ENCODE data around the gene SLC25A26. TPM values are rescaled to one million over a fixed set of nuclear protein-coding genes. Genes with fewer than 3 reads are reported as not detected.

SLC25A26 gene
- total and polyA plus RNA-seq, 2 of the 13 experiments (the other 11 are each of a cell fraction or from before 2014, with no cell fraction given), result 23.1 to 32.7 TPM

DNA sequence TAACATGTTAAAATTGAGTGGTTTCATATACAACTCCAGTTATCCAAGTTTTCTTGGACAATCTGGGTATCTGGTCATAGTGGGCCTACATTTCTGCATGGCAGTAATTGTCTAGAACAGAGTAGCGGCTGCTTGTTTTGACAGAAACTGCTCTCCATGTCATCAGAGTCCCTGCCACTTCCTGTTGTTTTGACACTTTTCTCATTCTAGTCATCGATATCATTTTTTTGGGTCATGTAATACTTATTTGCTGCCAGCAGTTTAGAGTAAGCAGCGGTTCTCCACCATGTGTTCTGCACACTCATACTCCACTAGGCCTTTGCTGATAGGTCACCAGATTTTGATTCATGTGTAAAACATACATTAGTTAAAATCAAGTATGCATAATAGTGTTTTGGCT, 81.5 kb downstream of the SLC25A26 start (continued):
- TF ChIP-seq, protein P1, sequence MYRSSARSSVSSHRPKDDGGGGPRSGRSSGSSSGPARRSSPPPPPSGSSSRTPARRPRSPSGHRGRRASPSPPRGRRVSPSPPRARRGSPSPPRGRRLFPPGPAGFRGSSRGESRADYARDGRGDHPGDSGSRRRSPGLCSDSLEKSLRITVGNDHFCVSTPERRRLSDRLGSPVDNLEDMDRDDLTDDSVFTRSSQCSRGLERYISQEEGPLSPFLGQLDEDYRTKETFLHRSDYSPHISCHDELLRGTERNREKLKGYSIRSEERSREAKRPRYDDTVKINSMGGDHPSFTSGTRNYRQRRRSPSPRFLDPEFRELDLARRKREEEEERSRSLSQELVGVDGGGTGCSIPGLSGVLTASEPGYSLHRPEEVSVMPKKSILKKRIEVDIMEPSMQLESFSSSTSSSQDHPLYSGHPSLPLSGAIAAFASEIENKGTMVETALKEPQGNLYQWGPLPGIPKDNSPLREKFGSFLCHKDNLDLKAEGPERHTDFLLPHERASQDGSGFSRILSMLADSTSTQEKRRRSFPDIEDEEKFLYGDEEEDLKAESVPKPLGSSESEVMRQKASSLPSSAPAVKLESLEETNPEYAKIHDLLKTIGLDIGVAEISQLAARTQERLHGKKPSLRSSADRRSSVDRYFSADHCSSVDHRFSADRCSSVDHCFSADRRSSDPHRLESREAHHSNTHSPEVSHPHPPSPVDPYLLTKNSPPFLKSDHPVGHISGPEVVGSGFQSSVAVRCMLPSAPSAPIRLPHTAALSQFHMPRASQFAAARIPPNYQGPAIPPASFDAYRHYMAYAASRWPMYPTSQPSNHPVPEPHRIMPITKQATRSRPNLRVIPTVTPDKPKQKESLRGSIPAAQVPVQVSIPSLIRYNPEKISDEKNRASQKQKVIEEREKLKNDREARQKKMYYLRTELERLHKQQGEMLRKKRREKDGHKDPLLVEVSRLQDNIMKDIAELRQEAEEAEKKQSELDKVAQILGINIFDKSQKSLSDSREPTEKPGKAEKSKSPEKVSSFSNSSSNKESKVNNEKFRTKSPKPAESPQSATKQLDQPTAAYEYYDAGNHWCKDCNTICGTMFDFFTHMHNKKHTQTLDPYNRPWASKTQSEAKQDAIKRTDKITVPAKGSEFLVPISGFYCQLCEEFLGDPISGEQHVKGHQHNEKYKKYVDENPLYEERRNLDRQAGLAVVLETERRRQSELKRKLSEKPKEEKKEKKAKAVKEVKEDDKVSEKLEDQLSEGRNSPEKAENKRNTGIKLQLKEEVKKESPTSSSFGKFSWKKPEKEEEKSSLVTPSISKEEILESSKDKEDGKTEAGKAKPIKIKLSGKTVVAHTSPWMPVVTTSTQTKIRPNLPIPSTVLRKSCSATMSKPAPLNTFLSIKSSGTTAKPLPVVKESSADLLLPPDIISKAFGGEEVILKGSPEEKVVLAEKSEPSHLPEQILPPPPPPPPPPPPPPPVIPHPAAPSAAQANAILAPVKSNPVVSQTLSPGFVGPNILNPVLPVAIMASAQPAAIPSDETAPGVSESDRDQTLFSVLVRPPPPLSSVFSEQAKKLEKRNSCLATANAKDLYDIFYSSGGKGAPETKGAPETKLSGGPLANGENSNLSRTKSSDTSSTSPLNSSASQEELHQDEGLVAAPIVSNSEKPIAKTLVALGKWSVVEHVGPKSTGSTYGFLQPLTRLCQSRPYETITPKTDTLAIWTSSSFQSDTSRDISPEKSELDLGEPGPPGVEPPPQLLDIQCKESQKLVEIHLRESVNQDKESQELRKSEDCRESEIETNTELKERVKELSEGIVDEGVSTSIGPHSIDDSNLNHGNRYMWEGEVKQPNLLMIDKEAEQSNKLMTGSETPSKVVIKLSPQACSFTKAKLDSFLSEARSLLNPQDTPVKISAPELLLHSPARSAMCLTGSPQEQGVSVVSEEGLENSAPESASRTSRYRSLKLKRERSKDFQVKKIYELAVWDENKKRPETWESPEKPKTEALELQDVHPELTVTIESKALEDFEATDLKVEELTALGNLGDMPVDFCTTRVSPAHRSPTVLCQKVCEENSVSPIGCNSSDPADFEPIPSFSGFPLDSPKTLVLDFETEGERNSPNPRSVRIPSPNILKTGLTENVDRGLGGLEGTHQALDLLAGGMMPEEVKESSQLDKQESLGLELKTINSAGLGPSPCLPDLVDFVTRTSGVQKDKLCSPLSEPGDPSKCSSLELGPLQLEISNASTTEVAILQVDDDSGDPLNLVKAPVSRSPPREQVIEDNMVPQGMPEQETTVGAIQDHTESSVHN (CRISPR knock-in tag; IDR thresholded peaks at IDR 0.05), result no peak
- TF ChIP-seq EP300 (IDR thresholded peaks at IDR 0.05; ENCODE audit: low read depth in 2 of 2, low read length in 2 of 2), result no peak
- no peak for TF ChIP-seq EP300 (CRISPR knock-in tag; IDR thresholded peaks at IDR 0.05; ENCODE audit: borderline replicate concordance)
- TF ChIP-seq HCFC1 (IDR thresholded peaks at IDR 0.05; ENCODE audit: low read depth, low read length), result no peak

DNA sequence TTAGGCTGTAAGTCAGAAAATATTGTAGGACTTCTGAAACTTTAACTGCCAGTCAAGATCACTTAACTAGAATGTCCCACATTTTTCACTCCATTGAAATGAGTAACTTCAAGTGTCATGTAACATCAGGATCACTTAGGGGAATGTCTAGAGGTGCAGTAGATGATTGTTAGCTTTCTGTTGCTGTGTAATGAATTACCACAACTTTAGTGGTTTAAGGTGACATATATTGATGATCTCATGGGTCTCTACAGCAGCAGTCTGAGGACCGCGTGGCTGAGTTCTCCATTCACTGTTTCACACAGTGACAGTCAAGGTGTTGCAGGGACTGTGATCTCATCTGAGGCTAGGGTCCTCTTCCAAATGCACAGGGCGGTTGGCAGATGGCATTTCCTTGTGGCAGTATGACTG, 82.7 kb downstream of the SLC25A26 start:
- H4K20me1 ChIP-seq (ENCODE audit: insufficient read depth, low read length), result no peaks in the 10 kb centered on the region

More for the DNA sequence above, 82.7 kb downstream of the SLC25A26 start:
- POLR2A ChIA-PET, result no interaction called here
- no peaks in the 10 kb centered on the region for H3K36me3 ChIP-seq (replicated peaks in 1 of 2; ENCODE audit: control insufficient read depth in 1 of 2, insufficient read depth in 2 of 2, low read length in 2 of 2)
- no peak overlapping the region for H3K4me2 ChIP-seq (ENCODE audit: low read depth, low read length)
- H3K27ac ChIP-seq (ENCODE audit: extremely low read length, insufficient read depth, low read length), result no peak overlapping the region
- no peaks in the 10 kb centered on the region; a peak in 1 of 5 replicates for H3K27me3 ChIP-seq (ENCODE audit: control insufficient read depth in 1 of 2, insufficient read depth in 2 of 2, low read length in 2 of 2)
- no peak overlapping the region for H3K9ac ChIP-seq (ENCODE audit: insufficient read depth, low read depth, low read length)
- H3K4me3 ChIP-seq (replicated peaks in 1 of 3; ENCODE audit: insufficient read depth in 1 of 3, low read depth in 2 of 3, low read length in 3 of 3), result no peak overlapping the region
- FAIRE-seq (no peak), DNase-seq (ENCODE audit: low spot score) (no peak), ATAC-seq (no peak)
- TF ChIP-seq NFKB2 (CRISPR knock-in tag; IDR thresholded peaks at IDR 0.05; ENCODE audit: borderline replicate concordance) (no peak), AHR (CRISPR knock-in tag; IDR thresholded peaks at IDR 0.05) (no peak), MAFK (conservative IDR thresholded peaks at IDR 0.05 in 1 of 2, IDR thresholded peaks at IDR 0.05 in 1 of 2; ENCODE audit: low read length in 2 of 2) (no peak), ZNF709 (CRISPR knock-in tag; IDR thresholded peaks at IDR 0.05) (no peak), CREB1 (IDR thresholded peaks at IDR 0.05) (no peak), CREB1 (CRISPR knock-in tag; IDR thresholded peaks at IDR 0.05) (no peak), NKX3-1 (CRISPR knock-in tag; IDR thresholded peaks at IDR 0.05) (no peak)
- TF ChIP-seq, protein P2, sequence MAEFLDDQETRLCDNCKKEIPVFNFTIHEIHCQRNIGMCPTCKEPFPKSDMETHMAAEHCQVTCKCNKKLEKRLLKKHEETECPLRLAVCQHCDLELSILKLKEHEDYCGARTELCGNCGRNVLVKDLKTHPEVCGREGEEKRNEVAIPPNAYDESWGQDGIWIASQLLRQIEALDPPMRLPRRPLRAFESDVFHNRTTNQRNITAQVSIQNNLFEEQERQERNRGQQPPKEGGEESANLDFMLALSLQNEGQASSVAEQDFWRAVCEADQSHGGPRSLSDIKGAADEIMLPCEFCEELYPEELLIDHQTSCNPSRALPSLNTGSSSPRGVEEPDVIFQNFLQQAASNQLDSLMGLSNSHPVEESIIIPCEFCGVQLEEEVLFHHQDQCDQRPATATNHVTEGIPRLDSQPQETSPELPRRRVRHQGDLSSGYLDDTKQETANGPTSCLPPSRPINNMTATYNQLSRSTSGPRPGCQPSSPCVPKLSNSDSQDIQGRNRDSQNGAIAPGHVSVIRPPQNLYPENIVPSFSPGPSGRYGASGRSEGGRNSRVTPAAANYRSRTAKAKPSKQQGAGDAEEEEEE (CRISPR knock-in tag; IDR thresholded peaks at IDR 0.05; ENCODE audit: borderline replicate concordance), result no peak
- H3K79me2 ChIP-seq (ENCODE audit: insufficient read depth, low read length), result no peaks in the 10 kb centered on the region
- 100% methylated on average over 2 of the region's 3 CpGs for WGBS (ENCODE audit: low lambda C conversion rate)
- H2AFZ ChIP-seq (ENCODE audit: low read length), result no peak overlapping the region
- peaks cover 7% of the 10 kb centered on the region for H3K4me1 ChIP-seq (ENCODE audit: insufficient read depth, low read length)
- no peaks in the 10 kb centered on the region for H3K9me3 ChIP-seq (ENCODE audit: low read length)
- intact Hi-C loops (cut with micrococcal nuclease; ENCODE audit: unreplicated experiment), result no loop called here
- in situ Hi-C loops (cut with HindIII; ENCODE audit: extremely low pct_ligation_motif_present, low pct_unique_long_range_greater_than_20kb), result no loop called here
- no TSS peak for BruUV-seq (replicated peaks)
- CTCF ChIA-PET (ENCODE audit: low intra/inter-chr PET ratio, low total read pairs), result no interaction called here
